HG02884 (cell line): Measurements from ENCODE around the gene SAMSN1.
"Not testable (repeated sequence)": the region's sequence is repeated elsewhere in the genome, so short reads cannot be mapped to it uniquely, and the experiment has no call there.

Experiments
- ATAC-seq: cut with Tn5 transposase; IDR thresholded peaks from one replicate; pipeline ENCODE4 v1.9.1; 2021; ENCODE audit warnings: mild to moderate bottlenecking, moderate library complexity; ENCODE audit not compliant: unreplicated experiment

Gene SAMSN1

DNA sequence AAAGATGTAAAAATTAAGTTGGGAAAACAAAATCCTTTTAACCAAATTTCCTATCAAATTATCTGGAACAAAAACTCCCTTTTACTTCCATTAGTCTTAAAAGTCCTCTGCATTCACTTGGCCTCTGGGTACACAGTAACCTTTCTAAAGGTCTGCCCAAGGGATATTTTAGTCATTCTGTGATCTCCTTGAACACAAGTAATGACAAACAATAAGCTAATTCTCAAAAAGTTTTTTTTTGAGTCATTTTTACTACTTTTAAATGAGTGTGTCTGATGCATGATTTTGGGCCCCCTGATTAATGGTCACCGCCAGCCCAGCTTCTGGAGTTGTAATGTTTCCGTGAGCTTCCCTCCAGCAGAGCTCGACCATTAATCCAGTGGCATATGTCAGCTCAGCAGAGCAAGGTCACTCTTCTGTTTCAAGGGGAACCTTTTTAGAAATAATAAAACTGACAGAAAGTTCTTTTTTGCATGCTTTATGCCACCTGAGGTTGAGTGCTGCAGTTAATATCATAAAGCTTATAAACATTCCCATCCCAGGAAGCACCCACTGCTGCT is 14.3 kb downstream of the SAMSN1 start:
- no peak for ATAC-seq

DNA sequence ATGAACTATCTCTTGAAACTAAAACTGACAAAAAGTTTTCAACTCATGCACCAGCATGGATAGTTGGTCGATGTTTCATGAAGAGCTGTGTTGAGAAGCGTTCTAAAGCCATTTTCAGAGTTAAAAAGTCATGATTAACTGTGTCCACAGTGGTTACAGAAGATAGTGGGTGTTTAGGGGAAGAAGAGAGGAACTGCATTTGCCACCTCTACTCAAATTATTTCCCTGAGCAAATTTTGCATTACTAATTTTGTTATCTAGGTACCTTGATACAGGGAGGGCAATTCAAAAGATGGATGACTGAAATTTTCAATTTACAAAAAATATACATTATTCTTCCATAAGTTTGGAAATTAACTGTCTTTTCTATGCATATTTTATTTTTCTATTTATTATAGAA is 15.5 kb downstream of the SAMSN1 start:
- no peak for ATAC-seq

- ATAC-seq = no peak
Observed at GRCh38 chr21:14528815-14529214, 17.3 kb downstream of the SAMSN1 start.

- ATAC-seq = no peak
Observed at GRCh38 chr21:14527696-14528652, 18.1 kb downstream of the SAMSN1 start.

DNA sequence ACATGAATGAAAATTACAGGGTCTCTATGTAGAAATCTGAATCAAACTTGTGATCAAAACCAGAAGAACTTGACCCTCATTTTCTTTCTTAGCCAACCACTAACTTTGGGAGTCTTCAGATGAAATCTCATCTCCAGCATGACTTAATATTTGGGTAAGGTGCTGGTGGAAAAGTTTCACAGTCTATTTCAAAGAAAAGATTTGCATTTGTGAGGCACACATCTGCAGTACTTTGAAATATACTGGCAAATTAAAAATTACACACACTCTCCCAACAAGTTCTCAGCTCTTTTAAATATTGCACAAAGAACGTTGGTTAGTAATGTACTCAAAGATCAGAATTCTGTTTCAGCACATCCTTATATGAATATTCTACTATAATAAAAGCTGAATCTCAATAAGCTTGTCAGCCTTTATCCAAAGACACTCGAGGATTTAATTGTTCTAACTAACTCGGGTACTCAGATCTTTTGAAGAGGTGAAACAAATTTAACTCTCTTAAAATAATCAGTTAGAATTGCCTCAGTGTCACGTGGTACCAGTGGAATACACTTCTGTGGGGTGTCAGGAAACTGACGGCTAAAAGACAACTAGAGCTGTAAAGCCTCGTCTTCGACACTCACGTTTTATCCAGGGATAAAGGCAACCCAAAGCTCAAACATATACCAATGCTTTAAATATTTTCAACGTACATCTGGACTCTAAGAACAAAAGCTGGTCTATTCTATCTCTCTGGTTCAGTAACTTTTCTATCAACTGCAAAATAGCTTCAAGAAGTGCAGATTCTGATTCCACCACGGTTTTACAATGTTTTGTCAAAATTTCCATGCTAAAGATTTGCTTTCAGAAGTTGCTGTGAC is 19.0 kb downstream of the SAMSN1 start:
- ATAC-seq = no peak

GRCh38 chr21:14526199-14526598 is 19.9 kb downstream of the SAMSN1 start:
- no peak for ATAC-seq

GRCh38 chr21:14523234-14523633 is 22.9 kb downstream of the SAMSN1 start:
- peak; percentile 83 for ATAC-seq

DNA sequence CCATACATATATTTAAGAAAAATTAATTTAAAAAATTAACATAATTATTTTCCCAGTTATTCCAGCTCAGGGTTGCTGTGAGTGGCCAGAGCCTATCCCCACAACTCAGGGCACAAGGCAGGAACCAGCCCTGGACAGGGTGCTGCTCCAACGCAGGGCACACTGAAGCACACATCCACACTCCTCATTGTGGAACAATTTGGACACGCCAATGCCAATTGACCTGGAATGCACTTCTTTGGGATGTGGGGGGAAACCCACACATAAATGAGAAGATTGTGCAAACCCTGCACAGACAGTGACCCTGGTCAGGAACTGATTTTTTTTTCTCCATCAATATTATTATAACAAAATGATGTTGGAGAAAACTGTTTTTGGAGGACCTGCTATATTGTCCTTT is 23.4 kb downstream of the SAMSN1 start:
- ATAC-seq = no peak

GRCh38 chr21:14520535-14520934 is 25.6 kb downstream of the SAMSN1 start:
- no peak for ATAC-seq

- no peak for ATAC-seq
Observed at GRCh38 chr21:14519000-14519399, 27.1 kb downstream of the SAMSN1 start.

GRCh38 chr21:14513804-14514203 is 32.3 kb downstream of the SAMSN1 start:
- ATAC-seq = no peak

- not testable (repeated sequence) for ATAC-seq
Observed at GRCh38 chr21:14506859-14507457, 39.2 kb downstream of the SAMSN1 start.

DNA sequence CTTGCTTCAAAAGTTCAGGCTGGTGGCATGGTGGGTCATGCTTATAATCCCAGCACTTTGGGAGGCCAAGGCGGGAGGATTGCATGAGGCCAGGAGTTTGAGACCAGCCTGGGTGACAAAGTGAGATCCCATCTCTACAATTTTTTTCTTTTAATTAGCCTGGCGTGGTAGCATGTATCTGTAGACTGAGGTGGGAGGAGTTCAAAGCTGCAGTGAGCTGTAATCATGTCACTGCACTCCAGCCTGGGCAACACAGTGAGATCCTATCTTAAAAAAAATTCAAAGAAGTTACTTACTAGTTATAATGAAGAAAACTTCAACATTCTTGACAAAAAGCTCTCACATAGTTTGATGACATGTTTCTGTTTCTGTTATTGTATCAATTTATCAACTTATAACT is 45.2 kb downstream of the SAMSN1 start:
- ATAC-seq = no peak

DNA sequence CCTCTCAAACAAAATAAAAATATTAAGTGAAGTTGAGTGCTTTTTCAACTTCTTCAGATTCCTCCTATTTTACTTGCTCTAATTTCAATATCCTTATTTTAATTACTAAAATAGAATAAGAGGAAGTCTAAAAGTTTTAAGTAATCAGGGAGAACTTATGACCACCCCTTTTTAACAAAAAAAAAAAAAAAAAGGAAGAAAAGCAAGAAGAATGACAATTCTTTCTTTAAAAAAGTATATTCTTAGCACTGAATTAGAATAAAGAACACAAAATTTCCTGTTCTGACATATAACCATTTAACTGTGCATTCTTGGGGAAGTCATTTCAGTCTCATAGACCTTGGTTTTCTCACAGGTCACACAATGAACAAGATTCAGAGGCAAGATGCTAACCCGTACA is 46.8 kb downstream of the SAMSN1 start:
- no peak for ATAC-seq

GRCh38 chr21:14497825-14498224 is 48.3 kb downstream of the SAMSN1 start:
- ATAC-seq = no peak

DNA sequence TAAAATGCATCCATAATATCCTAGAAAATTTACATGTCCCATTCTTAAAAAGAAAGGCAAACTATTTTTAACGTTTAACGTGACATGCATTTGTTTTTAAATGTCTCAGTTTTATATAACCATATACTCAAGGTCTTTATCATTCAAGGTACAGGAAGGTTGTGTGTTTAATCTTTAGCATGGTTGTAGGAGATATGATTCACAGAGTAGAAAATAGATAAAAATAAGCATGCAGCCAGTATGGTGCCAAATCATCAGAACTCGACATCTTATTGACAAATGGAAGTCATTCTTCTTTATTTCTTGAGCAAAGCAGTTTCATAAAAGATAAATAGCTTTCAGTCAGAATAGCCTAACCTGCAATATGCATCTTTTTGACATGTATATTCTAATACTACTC is 51.0 kb downstream of the SAMSN1 start:
- ATAC-seq = no peak

GRCh38 chr21:14494181-14494580 is 51.9 kb downstream of the SAMSN1 start:
- not testable (repeated sequence) for ATAC-seq

DNA sequence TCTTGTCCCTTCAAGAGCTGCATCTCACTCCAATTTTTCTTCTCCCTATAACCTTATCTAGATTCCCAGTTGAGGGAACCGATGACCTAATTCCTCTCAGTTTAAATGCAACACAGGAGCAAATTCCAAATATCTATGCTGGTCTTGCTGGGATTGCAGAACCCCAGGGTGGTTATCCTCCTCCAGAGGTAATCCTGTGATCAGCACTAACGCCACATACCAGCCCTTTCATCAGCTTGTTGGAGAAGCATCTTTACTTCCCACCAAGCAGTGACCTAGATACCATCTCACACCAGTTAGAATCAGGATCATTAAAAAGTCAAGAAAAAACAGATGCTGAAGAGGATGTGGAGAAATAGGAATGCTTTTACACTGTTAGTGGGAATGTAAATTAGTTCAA is 52.4 kb downstream of the SAMSN1 start:
- ATAC-seq = no peak

GRCh38 chr21:14492931-14493330 is 53.2 kb downstream of the SAMSN1 start:
- no peak for ATAC-seq

DNA sequence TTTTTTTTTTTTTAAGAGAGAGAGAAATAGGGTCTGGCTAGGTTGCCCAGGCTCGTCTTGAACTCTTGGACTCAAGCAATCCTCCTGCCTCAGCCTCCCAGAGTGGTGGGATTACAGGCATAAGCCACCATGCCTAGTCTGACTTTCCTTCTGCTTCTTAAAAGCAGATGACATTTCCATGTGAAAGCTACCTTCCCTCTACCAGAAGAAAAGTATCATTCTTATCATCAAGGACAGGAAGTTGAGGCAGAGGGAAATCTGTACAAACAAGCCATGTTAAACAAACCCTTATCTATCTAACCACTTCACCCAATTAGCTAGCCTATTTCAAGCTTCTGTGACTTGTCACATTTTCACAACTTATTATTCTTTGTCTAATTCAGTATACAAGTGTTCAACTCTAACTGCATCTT is 54.8 kb downstream of the SAMSN1 start:
- ATAC-seq = no peak

- no peak for ATAC-seq
Observed at GRCh38 chr21:14488672-14489204, 57.4 kb downstream of the SAMSN1 start.
